ENCODE measurements around the gene KCTD11.
A peak's percentile ranks its signal among the peaks of the same experiment; 100 is the strongest.

KCTD11 gene

DNA sequence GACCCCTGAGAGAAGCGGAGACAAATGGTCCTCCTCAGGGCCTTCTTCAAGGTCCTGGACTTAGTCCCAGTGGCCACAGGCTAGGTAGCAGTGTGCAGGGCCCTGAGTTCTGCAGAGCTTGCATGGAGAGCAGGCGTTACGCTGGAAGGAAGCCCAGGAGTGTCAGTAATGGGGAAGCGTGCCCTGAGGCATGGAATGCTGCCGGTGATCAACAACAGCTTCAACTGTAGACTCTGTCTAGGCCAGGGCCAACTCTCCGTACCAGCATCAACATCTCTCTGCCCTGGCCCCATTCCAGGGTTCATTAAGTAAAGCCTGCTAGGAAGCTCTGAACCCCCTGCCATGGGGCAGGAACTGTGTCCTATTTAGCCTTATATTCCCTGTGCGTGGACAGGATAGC, 28.4 kb downstream of the KCTD11 start:
- DNase-seq = peak; percentile 64

DNA sequence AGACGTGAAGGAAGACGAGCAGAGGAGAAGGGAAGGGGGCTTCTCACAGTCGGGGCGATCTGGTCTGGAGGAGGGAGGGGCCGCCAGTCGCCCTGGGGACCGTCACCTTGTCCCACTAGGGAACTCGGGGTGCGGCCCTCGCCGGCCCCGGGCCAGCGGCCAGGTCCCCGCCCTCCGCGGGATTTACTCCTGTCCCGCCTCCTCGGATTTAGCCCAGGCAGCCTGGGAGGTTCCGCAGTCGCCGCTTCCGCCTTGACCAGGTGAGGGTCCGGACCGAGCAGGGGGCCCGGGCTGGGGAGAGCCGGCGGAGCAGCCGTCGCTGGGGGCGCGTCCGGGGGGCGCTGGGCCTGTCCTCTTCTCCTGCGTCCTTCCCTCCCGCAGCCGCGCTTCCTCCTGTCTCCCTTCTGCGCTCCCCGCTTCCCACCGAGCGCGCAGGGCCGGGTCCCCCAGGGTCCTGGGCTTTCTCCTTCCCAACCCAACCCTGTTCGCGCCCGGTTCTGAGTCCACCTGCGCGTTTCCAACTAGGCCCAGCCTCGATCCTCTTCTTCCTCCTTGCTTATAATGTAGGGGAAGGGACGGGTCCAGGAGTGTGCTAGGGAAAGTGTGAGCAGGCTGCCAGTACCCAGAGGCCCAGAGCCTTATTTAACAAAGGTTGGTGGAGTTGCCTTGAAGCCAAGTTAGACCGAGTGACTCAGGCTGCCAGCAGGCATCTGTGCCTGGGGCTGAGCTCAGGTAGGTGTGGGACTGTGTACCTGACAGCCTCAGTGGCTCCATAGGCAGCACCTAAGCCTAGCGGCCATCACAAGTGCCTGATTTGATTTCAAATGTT, 29.1 kb downstream of the KCTD11 start, which contains the start of gene TNK1:
TSS of gene TNK1 (plus strand) at position 235 of the 829 bp plus-strand sequence. CDS start 1,838 bp downstream, outside the sequence.
- DNase-seq = no peak

DNA sequence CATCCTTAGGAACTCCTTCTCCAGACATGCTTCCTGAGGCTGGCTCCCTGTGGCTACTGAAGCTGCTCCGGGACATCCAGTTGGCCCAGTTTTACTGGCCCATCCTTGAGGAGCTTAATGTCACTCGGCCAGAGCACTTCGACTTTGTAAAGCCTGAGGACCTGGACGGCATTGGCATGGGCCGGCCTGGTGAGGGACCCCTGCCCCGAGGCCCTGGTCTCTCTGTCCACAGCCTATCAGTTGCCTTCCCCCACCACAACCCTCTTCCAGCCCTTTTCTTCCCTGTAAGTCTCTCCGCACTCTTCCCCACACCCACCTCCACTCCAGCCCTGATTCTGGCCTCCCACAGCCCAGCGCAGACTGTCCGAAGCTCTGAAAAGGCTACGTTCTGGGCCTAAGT, 30.9 kb downstream of the KCTD11 start:
- no peak for DNase-seq

GRCh38 chr17:7383371-7383741, 31.4 kb downstream of the KCTD11 start:
- no peak for DNase-seq

DNA sequence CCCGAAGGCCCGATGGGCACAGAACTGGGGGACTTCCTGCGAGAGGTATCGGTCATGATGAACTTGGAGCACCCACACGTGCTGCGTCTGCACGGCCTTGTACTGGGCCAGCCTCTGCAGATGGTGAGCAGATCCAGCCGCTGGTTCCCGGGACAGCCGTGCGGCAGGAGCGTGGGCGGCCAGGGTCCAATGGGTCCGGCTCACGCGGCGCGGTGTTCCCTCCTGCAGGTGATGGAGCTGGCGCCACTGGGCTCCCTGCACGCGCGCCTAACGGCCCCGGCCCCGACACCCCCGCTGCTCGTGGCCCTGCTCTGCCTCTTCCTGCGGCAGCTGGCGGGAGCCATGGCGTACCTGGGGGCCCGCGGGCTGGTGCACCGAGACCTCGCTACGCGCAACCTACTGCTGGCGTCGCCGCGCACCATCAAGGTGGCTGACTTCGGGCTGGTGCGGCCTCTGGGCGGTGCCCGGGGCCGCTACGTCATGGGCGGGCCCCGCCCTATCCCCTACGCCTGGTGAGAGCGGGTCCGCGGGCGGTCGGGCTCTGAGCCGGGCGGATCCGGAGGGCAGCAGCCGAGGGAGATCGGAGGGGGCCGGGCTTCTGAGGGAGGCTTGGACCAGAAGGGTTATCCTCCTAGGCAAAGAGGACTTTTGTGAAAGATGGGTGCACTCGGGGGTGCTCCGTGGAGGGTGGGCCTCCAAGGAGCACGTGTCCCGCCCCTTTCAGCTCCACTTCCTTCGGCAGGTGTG, 32.0 kb downstream of the KCTD11 start:
- DNase-seq = peak; percentile 61

GRCh38 chr17:7384489-7385081, 32.6 kb downstream of the KCTD11 start:
- DNase-seq = no peak

GRCh38 chr17:7388856-7389255, 36.9 kb downstream of the KCTD11 start:
- DNase-seq = no peak

DNA sequence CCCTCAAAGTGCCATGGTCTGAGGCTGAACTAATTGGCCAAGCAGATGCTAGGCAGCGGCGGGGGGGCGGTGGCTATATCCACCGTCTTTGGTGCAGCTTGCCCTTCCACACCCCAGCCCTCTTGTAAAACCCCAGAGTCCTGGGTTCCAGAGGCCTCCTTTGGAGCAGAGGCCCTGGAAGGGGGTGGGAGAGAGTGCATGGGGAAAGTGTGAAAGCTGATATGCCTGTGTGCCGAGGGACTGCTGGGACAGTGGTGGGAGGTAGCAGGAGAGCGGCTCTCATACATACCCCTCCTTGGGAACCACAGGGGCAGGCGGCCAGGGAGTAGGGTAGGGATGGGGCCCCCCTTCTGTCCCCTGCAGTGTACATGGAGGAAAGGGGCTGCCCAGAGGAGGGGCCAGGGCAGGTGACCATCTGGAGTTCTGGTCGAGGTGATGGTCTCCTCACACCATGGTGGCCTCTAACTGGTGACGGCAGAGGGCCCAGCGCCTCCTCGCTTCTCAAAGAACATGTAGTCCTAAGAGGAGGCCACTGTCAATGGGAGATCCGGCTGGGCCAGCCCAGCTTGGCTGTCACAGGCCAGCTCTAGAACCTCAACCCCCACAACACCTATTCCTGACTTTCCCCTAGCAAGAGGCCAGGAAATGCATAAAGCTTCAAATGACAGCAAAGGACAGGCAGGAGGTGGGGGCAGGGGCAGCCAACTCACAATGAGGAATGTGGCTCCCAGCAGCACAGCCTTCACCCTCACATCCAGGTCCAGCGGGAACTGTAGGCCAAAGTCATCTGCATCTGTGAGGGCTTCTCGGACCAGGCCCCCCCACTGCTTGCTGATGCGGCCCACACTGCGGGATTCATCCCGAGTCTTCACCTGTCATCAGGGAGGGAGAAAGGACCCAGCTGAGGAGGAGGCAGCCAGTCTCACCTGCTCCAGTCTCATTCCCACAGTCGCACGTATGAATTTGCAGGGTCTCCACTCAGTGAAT, 38.3 kb downstream of the KCTD11 start:
- DNase-seq = no peak

DNA sequence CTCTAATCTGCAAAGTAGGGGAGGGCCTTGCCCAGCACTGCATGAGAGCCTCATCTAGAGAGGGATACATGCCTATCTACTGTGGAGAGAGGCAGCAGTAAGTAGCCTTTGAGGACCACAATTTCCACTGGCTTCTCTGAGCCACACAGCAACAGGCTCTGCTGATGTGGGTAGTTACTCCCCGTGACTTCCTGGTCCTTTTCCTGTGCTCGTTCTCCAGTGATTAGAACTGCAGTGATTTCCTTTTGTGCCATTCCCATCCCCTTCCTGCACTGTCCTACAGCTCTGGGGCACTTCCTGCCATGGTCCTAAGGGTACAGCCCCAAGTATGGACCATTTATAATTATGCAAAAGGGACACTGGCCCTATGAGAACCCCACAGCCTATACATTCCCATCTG, 39.3 kb downstream of the KCTD11 start:
- DNase-seq = no peak

- DNase-seq = no peak
Observed at GRCh38 chr17:7392696-7393612, 41.0 kb downstream of the KCTD11 start.

DNA sequence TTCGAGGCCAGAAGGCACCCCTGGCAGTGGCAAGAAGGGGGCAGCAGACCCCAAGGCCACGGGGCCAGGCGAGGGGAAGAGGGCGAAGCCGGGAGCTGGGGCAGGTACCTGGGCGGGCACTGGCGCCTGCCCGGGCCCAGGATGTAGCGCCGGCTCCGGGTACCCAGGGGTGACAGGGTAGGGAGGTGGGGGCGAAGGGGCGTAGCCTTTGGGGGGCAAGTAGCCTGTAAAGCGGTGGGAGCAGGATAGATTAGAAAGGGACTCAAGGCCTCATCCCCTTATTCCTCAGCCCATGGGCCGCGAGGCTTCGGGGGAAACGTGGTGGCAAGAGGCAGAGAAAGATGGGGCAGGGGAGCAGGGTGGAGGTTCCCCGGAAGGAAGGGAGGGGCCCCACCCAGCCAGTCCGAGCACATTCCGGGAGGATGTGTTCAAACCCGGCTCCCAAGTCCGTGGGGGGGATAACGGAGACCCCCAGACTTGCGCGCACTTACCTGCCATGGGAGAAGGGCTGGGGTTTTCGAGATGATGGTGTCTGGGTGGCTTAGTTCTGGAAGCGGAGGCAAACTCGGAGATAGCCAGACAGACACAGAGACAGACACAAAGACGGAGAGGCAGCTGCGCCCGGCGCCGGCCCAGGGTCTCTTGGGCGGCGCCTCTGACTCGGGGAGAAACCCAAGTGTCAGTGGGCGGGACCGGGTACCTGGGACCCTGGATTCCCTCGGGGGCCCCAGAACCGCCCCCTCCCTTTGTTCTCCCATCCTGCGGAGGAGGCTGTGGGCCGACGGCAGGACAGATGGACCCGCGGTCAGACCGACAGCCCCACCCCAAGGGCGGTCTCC, 41.9 kb downstream of the KCTD11 start:
- no peak for DNase-seq

DNA sequence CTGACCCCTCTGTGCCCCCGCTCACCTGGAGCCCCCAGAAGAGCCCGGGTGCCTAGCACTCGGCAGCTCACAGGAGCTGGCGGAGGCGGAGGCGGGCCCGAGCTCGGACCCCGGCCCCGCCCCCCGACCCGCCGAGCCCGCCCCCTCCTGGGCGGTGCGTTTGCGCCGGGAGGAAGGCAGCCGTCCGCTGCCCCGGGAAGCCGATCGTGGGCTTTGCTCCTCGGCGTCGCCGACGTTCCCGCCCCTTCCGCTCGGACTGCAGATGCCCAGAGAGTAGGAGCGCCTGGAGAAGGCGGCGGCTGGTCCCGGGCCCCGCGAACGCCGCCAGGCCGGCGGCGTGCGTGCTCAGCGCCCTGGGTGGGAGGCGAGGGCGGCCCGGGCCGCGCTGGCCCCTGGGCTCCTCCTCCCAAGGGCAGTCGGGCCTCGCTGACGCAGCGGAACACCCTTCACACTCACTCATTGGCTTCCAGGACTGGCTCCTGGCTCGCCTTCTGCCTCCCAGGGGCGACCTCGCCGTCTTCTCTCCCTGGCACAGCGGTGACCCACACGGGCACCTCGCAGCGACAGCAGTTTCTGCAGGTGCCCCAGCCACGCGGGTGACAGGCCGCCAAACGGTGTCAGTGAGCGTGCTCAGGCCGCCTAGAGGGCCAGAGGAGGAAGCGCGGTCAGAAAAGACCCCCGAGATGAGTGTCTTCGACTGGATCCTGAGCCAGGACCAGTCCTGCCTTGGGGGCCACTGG, 42.7 kb downstream of the KCTD11 start, which contains the start of gene PLSCR3:
TSS of gene PLSCR3 (minus strand) at position 74 of the 740 bp plus-strand sequence. CDS start 415 bp downstream, outside the sequence.
- peak; percentile 92 for DNase-seq

GRCh38 chr17:7396147-7396546, 44.2 kb downstream of the KCTD11 start:
- peak; percentile 18 for DNase-seq

DNA sequence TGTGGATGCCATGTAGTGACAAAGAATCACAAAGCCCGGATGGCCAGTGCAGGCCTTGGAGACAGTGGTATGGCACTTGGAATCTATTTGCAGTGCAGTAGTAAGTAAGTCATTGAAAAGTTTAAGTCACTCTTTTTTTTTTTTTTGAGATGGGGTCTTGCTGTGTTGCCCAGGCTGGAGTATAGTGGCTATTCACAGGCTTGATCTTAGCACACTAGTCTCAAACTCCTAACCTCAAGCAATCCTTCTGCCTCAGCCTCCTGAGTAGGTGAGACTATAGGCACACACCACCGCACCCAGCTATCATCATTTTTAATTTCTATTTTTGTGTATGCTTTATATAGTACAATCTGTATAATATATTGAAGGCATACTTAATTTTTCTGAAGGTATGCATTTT, 46.6 kb downstream of the KCTD11 start:
- DNase-seq = peak; percentile 7

DNA sequence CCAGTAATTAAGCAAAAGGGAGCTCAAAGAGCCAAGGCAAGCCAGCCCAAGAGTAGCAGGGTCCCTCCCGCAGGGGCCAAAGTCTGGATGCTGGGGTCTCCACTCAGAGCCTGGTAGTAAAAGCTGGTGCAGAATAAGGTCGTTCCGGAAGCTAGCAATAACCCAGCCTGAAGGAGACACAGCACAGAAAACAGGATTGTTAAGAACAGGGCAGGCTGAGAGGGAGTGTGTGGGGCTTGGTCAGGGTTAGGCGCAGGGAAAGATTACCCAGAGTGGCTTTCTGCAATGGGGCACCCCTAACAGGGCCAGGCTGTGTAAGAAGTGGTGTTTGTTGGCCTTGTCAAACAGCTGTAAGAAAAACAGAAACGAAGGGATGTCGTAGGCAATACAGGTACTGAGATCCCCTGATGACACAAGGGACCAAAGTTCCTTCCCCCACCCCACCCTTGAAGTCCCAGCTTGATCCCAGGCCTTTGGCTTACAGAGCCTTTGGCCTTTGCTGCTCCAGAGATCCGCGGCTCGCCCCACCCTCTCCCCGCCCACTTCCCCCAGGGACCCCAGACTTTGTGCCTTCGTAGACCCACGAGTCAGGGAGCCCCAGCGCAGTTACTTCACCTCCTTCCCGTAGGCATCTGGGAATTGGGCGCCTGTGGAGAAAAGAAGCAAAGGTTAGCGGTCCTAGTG, 51.2 kb downstream of the KCTD11 start:
- no peak for DNase-seq

DNA sequence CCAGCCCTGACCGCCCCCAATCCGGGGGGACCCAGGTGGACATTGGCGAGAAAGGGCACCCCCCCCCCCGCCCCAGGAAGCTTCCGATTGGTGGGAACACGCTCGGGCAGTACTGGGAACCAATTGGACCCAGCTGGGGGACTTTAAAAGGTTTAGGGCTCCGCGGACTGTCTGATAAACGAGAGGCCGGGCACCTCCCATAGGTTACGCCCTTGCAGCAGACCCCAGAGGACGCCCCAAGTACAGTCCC, 51.7 kb downstream of the KCTD11 start:
- DNase-seq = no peak

DNA sequence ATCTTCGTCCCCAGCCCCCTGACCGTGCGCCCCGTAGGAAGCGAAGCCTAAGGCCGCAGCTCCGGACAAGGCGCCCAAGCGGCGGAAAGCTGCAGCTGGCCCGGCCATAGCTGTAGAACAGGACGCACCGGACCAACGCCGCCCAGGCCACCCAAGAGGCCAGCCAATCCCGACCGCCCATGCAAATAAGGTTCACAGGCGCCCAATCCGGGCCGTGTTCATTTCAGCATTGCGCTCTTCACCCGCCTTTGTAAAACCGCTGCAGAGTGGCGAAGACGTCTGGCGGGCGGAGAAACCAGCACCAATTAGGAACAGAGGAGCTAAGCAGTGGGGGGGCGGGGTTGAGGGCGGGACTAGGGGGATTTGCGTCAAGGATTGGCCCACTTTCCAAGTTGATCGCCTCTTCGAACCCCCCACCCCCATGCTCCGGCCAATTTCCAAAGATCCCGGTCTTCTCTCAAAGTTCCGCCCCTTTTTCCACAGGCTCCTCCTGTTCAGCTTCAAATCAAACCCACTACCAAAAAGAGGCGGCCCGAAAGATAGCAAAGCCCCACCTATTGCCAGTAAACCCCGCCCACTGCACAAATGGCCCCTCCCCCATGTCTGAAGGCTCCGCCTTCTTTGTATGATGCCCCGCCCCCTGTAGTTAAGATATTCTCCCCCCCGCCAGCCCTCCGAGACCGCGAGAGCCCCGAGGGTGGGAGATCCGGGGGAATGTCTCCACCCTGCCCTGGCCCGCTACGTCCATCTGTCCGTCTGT, 52.2 kb downstream of the KCTD11 start, which contains the start of gene TMEM256:
TSS of gene TMEM256 (minus strand) at position 121 of the 760 bp plus-strand sequence. CDS start at position 108, 13 bp downstream.
- DNase-seq = peak; percentile 100

All from left hindlimb (tissue), 1 donor.